ENCODE measurements around the gene RFX4.
"Not testable (repeated sequence)": the region's sequence is repeated elsewhere in the genome, so short reads cannot be mapped to it uniquely, and the experiment has no call there.

RFX4 gene

DNA sequence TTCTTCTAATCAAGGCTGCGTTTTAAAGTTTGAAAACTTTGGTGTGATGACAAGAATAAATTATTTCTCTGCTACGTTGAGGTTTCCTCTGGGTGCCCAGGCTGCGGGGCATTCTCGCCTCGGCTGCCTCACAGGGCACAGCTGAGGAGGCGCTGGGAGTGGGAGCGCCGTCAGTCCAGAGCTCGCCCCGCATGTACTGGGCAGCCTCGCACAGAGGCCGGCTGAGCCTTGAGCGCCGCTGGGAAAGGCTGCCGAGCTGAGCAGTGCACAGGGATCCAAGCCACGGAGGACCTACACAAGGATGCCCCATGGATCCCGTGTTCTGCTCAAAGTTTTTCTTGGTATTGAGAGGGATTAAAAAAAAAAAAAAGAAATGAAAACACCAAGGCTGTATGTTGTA lies 11.6 kb downstream of the RFX4 start:
- FAIRE-seq: no peak

DNA sequence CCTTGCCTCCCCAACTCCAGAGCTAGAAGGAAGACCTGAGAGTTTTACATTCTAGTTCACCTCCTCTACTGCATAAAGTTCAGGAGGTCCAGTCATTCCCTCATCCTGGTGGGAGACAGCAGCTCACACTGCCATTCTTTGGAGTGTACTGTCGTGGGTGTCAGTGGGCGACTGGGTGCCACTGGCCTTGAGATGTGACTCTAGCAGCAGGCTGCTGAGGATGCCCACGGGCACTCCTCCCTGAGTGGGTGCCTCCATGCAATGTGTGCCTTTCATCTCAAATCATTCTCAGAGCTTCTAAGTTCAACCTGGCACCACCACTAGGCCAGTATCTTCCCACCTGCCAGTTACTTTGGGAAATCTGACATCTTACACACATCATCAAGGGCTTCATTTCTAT lies 12.5 kb downstream of the RFX4 start:
- no peak for FAIRE-seq

DNA sequence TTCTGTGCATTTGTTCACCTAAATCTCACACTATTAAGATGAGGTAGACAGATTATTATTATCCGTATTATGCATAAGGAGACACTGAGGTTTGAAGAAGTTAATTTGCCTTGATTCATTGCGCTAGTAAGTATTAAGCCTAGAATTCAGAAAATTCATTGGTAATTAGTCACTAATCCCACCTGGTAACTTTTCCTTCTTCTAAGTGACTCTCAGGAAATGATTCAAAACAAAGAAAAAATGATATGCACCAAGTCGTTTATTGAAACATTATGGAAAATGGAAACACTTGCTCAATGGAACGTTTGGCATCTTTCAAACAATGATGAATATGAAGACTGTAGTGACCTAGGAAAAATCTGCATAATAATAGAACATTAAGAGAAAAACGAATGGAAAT lies 15.2 kb downstream of the RFX4 start:
- FAIRE-seq: no peak

DNA sequence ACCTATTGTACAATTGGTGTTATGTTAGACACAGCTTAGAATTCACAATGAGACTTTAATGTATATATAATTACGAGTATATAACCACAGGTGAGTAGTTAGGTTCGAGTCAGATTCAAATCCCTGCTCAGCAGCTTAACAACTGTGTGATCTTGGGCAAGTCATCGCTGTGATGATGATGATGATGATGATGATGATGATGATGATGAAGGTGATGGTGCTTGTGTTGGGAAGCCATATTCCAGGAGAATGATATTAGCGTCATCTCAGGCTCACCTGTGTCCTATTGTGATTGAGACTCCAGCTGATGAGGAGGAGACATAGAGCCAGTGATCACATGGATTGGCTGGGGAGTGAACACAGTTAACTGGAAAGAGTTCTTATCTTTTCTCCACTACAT lies 16.5 kb downstream of the RFX4 start:
- FAIRE-seq: no peak

DNA sequence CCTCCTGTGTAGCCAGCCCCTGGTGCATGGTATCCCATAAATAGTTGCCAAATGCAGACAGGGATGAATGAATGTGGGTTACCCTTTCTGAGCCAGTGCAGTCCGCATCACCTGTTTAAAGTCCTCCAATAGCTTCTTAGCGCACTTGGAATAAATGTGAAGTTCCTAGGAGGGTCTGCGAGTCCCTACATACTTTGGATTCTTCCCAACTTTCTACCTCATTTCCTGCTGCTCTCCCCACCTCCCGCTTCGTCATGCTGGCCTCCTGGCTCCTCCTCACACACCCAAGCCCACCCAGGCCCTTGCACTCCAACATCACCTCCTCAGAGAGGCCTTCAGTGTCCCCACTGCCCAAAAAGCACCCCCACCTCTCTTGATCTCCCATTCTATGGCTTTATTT lies 17.7 kb downstream of the RFX4 start:
- FAIRE-seq: no peak

DNA sequence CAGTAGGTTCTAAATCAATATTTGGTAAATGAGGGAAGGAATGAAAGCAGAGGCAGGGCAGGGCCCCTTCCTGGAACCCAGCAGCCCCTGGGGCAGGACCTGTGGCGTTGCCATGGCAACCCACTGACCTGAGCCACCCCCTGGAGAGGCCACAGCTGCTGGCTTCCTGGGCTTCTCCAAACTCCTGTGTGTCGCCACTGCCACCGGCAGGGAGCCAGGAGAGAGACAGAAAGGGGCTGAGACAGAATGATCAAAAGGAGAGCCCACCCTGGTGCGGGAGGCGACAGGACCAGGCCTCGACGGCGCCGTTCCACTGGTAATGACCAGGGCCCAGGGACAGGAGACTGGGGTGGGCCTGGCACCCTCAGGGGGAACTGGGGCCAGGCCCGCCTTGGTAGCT lies 18.2 kb downstream of the RFX4 start:
- FAIRE-seq: no peak

DNA sequence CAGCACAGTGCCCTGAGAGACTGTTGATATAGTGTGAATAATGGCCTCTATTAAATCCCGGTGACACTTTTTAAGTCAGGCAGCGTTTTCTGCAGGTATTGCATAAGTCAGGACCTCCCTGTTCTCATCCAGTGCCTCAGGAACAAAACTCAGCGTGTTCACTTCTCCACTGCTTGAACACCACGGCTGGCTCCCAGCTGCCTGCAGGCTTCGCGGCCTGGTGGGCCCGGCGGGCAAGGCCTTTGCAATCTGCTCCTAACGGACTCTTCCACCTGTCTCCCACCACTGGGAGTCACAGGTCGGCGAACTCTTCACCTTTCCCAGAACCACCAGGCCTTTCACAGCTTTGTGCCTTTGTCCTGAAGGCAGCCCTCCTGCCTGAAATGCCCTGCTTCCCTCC lies 18.7 kb downstream of the RFX4 start:
- FAIRE-seq: no peak

DNA sequence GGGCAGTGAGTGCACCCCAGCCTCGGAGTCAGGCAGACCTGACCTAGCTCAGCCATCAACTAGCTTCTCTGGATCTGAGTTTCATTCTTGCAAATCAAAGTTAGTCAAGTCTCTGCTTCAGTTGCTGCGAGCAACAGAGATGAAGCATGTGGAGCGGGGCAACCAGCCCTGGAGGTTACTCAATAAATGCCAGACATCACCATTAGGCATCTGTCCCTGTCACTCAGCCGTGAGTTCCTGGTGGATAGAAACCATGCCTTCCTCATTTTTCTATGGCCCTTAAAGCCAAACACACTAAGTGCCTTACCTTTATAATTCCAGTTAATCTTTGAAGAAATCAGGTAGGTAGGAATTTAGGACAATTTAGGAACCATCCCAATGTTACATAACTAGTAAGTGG lies 19.3 kb downstream of the RFX4 start:
- no peak for FAIRE-seq

DNA sequence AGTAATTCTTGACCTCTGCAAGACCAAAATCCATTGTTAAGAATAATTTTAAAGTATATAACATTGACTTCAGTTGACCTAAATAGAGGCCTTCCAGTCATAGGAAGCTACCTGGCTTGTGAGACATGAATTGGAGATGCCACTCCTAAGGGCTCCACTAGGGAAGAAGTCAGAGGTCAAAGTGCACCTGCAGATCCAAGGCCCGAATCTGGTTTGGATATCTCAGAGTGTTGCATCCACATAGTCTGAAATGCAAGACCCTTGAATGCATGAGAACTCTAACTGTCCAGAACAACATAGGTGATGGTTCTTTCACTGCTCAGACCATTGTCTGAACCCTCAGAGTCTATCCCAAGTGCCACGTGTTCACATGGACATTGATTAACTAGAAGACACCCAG lies 22.4 kb downstream of the RFX4 start:
- no peak for FAIRE-seq

DNA sequence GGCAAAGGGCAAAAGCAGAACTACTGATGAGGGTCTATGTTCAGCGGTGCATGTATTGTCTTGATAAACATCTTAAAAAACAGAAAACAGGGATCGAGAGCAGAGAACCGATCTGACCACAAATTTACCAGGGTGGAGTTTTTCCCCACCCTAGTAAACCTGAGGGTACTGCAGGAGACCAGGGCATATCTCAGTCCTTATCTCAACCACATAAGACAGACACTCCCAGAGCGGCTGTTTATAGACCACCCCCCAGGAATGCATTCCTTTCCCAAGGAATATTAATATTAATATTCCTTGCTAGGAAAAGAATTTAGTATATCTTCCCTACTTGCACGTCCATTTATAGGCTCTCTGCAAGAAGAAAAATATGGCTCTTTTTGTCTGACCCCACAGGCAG lies 37.8 kb downstream of the RFX4 start:
- FAIRE-seq: not testable (repeated sequence)

DNA sequence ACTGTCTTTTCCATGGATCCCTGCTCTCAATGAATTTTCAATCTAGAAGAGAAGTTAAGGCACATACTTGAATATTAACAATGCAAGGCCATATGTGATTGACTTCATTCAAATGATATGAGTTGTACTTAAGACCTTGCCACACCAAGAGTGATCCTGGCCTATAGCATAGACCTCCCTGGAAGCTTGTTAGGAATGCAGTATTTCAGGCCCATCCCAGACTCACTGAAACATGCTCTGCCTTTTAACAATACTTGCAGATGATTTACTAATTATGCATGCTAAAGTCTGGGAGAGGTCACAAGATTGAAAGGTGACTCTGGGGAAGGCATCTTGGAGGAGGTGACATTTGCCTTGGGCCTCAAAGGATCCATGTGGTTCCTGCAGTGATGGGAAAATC lies 43.2 kb downstream of the RFX4 start:
- FAIRE-seq: no peak

DNA sequence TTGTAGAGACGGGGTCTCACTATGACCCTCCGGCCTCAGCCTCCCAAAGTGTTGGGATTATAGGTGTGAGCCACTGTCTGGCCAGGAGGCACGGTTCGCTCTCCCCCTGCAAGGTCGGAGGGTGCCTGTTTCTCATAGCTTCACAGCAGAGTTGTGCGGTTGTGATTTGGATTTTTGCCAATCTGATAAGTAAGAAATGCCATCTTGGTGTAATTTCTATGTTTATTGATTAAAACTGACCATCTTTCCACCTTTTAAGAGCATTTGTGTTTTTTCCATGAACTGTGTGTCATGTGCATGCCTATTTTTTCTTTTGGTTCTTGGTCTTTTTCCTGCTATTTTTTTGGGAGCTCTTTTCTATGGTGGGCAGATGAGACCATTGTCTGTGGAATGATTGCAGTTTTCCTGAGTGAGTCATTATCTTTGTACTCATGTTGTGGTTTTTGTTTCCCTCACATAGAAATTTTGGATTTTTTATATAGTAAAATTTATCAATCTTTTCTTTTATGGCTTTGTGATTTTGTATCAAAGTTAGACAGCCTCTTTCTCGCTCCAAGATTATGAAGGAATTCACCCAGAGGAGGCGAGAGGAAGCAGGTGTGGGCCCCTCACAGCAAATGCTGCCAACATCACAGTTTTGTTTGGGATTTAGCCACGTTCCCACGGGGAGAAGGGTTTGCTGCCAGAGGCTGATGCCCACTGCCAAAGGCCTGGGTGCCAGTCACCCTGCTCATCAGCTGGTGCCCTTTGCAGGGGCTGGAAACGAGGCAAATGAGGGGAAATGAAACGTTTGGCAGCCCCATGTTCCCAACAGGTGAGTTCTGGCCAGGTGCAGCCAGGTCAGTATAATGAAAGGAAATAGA lies 47.2 kb downstream of the RFX4 start:
- no peak for FAIRE-seq

DNA sequence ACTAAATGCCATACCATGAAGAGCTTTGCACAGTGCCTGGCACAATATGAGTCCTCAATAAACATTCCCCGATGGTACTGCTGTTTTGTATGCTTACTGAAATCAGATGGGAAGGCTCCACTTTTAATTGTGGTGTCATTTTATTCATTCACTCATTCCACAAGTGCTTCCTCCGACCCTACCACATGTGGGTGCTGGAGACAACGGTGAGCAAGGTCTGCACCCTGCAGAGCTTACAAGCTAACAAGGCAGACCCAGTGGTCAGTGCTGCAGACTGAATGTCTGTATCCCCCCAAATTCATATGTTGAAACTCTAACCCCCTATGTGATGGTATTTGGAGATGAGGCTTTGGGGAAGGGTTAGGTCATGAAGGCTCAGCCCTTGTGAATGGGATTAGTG lies 48.3 kb downstream of the RFX4 start:
- no peak for FAIRE-seq

DNA sequence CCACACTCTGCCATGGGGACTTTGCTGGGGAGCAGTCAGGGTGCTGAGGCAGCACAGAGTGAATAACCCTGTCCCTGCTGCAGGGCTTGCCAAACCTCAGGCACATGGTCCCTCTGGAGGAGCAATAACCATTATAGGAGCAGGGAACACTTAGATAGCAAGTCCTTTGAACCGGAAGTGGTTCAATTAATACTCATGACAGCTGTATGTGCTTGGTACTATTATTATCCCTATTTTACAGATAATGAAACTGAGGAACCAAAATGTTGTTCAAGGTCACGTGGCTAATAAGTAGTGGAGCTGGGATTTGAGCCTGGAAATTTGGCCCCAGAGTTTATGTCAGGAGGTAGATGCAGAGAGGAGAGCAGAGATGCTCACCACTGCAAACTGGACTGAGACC lies 49.0 kb downstream of the RFX4 start:
- no peak for FAIRE-seq

DNA sequence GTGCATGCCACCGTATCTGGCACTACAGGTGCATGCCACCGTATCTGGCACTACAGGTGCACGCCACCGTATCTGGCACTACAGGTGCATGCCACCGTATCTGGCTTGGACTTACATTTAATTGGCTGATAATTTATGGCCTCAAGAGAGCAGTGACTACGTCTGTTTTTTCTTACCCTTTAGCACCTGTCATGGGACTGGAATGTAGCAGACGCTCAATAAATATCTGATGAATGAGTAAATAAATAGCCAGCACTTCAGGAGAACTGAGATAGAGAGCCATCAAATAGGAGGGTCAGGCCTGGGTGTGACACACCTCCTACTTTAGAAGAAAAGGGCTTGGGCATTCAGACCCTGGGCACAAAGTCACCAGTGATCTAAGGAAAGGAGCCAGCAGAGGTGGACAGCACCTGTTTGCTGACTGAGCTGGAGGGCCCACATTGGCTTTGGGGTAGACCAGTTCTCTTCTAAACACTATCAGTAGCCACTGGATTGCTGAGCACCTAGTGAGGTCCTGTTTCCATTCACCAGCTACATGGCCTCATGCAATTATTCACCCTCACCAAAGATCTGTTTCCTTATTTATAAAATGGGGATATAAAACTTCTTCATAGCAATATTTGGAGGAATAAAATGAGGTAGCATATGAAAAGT lies 50.1 kb downstream of the RFX4 start:
- FAIRE-seq: no peak

DNA sequence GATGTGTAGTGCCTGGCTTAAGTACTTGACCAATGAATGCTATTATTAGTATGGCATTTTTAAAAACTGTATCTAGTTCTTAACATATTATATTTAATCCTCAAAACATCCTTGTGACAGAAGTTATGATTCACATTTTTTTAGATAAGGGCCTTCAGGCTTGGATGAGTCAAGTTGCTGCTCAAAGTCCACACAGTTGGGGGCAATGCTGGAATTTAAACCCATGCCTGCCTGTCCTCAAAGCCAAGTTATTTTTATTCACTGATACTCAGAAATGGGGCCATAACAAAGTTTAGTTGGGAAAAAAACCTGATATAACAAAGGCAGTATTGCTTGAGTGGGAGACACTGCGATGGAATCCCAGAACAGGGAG lies 50.6 kb downstream of the RFX4 start:
- no peak for FAIRE-seq

DNA sequence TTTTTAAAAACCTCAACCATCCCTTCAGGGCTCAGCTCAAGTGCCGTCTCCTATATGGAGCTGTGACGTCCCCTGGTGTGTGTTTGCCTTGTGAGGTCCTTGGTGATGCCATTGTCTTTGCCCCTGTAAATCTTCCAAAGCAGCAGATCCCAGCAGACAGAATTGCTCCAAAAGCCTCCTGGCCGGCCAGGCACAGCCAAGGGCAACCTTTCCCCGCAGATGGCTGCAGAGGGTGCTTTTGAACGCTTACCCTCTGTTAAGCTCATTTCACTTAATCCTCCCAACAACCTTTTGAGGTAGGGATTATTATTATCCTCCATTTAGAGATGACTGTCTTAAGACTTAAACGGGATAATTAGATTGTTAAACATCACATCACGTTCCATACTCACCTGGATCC lies 51.4 kb downstream of the RFX4 start:
- no peak for FAIRE-seq

DNA sequence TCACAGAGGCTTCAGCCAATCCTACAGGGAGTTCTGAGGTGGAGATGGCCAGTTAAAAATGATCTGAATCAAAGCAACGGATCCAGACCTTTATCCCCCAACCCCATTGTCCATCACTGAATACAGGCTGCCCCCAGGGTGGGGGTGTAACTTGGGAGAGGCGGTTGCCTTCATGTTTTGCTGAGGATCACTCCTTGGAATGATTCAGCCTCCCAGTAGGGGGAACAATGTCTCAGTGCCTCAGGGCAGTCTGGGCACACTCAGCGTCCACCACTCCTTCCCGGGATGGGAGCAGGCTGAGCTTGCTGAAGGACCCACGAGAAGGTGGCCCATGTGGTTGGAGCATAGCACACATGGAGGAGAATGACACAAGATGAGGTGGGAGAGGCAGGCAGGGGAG lies 60.2 kb downstream of the RFX4 start:
- FAIRE-seq: no peak

DNA sequence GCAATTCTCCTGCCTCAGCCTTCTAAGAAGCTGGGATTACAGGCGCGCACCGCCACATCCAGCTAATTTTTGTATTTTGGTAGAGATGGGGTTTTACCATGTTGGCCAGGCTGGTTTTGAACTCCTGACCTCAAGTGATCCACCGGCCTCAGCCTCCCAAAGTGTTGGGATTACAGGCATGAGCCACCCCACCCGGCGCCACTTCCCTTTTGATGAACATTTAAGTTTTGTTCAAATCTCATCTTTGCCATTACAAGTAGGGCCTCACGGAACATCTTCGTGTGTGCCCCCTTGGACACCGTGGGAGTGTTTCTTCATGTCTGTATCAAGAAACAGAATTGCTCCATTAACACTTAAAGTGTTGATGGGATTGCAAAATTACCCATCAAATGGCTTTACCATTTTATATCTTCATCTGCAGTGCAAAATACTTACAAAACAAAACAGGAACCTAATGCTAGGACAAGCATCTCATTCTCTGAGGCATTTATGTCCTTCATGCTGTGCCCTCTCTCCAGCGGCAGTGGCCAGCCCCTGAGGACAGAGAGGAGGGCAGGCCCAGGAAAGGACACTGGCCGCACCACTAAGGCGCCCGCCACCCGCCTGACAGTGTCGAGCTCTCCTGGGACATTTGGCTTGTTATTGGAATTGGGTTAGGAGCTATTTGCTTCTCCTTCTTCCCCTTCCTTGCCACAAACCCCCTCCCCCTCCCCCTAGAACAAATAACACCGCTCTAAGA lies 61.7 kb downstream of the RFX4 start:
- no peak for FAIRE-seq

DNA sequence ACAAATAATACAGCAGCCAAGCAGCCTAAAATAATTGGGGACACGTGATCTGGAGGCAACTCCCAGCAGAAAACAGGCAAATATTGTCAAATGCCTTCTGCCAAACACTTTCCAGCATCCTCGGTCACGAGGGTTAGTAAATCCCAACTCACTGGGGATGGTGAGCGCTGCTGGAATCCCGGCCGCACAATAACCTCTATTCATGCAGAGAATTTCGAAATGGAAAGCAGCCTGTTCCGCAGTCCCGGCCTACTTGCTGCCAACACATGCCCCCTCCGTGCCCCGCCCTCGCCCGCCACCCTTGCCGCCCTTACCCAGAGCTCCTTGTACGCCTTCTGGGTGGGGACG lies 62.2 kb downstream of the RFX4 start:
- FAIRE-seq: no peak

DNA sequence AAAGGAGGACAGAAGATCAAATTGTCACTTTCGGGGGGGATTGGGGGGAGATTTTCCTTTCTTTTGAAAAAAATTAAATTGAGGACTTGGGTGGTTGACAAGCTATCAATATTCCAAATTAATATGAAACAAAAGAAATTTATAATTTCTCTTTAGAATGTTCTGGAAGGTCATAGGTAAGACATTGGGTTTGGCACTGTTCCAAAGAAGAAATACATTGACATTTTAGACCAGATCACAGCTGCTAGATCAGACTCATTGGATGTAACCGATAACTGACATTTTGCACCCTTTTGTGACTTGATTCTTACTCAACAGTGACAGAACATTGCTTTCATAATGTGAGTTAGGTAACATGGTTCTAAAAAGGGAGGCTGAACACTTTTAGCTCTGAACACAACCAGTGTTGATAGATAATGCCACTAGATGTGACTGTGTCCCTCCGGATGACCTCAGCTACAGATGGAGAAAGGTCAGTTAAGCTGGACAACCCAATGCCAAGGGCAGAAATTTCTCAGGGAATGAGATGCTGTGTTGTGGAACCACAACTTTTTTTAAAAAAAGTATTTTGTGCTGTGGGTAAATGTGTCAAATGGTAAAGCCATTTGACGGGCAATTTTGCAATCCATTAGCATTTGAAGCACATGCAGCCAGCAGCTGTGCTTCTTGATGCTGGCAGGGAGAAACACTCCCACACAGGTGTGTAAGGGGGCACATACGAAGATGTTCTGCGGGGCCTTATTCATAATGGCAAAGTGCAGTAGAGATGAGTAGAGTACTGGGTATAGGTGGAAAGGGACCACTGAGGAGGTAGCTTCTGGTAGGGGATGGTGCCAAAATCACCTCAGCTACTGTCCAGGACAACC lies 62.9 kb downstream of the RFX4 start:
- no peak for FAIRE-seq

DNA sequence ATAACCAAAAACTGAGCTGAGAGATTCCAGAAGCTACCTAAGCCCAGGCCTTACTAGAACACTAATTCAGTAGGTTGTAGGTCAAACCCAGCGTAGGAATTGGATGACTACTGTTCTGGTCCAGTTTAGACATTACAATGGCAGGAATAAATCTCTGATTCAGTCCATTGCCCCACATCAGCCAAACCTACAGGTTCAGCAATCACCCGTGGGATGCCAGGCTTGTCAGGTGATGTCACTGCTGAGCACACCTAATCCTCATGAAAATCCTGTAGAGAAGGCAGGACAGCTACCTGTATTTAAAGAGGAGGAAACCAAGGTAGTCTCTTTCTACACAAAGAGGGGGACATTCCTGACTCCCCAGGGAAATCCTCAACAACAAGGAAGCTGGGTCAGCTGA lies 63.7 kb downstream of the RFX4 start:
- FAIRE-seq: no peak

DNA sequence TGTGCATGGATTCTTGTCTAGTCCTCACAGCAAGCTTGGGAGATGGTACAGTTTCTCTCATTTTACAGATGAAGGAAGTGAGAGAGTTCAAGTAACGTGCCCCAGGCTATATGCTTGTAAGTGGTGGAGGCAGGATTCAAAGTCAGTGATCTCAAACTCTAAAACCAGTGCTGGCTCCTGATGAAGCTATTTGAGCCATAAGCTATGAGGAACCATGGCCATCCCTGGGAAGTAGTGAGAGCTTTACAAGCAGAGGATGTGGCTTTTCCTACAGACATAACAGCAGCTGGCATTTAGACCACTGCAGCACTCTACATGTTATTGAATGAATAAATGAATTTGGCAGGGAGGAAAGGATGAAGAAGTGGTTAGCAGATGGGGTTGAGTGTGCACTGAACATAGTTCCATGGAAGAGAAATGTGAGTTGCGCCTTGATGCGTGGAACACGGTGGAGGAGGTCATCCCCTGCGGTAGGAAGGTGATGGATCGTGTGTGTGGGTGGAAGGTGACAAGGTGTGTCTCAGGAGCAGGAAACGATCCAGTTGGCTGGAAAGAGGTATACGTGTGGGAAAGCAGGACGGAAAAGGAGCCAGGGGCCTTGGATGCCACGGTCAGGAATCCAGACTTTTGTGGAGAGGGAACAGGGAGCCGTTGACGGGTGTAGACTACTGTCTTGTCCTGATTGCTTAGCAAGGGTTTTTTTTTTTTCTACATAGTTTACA lies 65.2 kb downstream of the RFX4 start:
- FAIRE-seq: no peak

All from TTC549 (cell line).